SKM-1 treated with dmso at 0.1 percent for 144 hours (cell line): ENCODE data around the gene HES6.

ENCODE experiments used
- DNase-seq: peaks from one replicate; lab custom pipeline; 2025; ENCODE audit not compliant: unreplicated experiment; lab: John Stamatoyannopoulos, UW

Gene HES6

GRCh38 chr2:238239863-238240756, at the start of gene HES6:
Gene HES6, minus strand, starts transcription at chr2:238240038. Its CDS starts 133 bp downstream, at chr2:238239905.
- DNase-seq, result peak; percentile 87

- DNase-seq, result no peak
Observed at GRCh38 chr2:238289574-238289973, 49.7 kb upstream of the HES6 start.

GRCh38 chr2:238288650-238289573, 49.1 kb upstream of the HES6 start:
- DNase-seq, result peak; percentile 97

- DNase-seq, result peak; percentile 75
Observed at GRCh38 chr2:238287737-238288649, 48.2 kb upstream of the HES6 start, which contains the start of gene PER2. Gene PER2, minus strand, starts transcription at chr2:238288610. Its CDS starts 10,674 bp downstream, at chr2:238277936.

GRCh38 chr2:238286987-238287736, 47.3 kb upstream of the HES6 start:
- DNase-seq, result no peak

GRCh38 chr2:238286551-238286950, 46.7 kb upstream of the HES6 start:
- no peak for DNase-seq

GRCh38 chr2:238286095-238286494, 46.3 kb upstream of the HES6 start:
- DNase-seq, result no peak

- DNase-seq, result no peak
Observed at GRCh38 chr2:238285653-238286082, 45.8 kb upstream of the HES6 start.

GRCh38 chr2:238284802-238285515, 45.1 kb upstream of the HES6 start:
- no peak for DNase-seq

GRCh38 chr2:238282861-238283738, 43.3 kb upstream of the HES6 start:
- DNase-seq, result no peak

GRCh38 chr2:238281826-238282480, 42.1 kb upstream of the HES6 start:
- DNase-seq, result no peak

GRCh38 chr2:238280083-238280825, 40.4 kb upstream of the HES6 start:
- DNase-seq, result no peak

- no peak for DNase-seq
Observed at GRCh38 chr2:238279324-238279682, 39.5 kb upstream of the HES6 start.

- DNase-seq, result no peak
Observed at GRCh38 chr2:238278626-238279323, 38.9 kb upstream of the HES6 start.

- DNase-seq, result no peak
Observed at GRCh38 chr2:238277695-238278094, 37.9 kb upstream of the HES6 start.

GRCh38 chr2:238274152-238274865, 34.5 kb upstream of the HES6 start:
- no peak for DNase-seq
